Caco-2 (cell line): Measurements from ENCODE around the gene BAHD1. TPM values are rescaled to one million over a fixed set of nuclear protein-coding genes. Genes with fewer than 3 reads are reported as not detected.

ENCODE experiments used
- BruUV-seq: library from RNA; stranded (reverse); fragments of 400-500 nt; replicated peaks from 2 replicates; lab custom pipeline; 2021; lab: Mats Ljungman, UMichigan
- CTCF ChIA-PET: fragments of 300-600 bp; sonication (Branson Sonifier 250); formaldehyde crosslinking; loops from one replicate; lab custom pipeline; 2022; ENCODE audit warnings: antibody characterized with exemption; lab: Charles Lee
- POLR2A ChIA-PET: fragments of 300-600 bp; sonication (Branson Sonifier 250); formaldehyde crosslinking; loops from one replicate; lab custom pipeline; 2022; ENCODE audit warnings: antibody characterized with exemption; lab: Charles Lee
- DNase-seq, 2 experiments: peaks; one replicate each; pipeline versions ENCODE4 v3.0.0 to v3.0.0-alpha.2; 2020 to 2022
- H3K27me3 ChIP-seq: replicated peaks from 2 replicates; pipeline ENCODE4 v1.6.0; 2011; ENCODE audit warnings: low read length; ENCODE audit not compliant: control insufficient read depth, insufficient read depth
- H3K36me3 ChIP-seq: 2 replicates; pipeline ENCODE4 v1.5.1; 2011; ENCODE audit warnings: low read length; ENCODE audit not compliant: control insufficient read depth, insufficient read depth
- H3K4me1 ChIP-seq: fragments of 250-450 bp; sonication (Bioruptor Pico); 2 replicates; pipeline ENCODE4 v1.5.1; 2020; ENCODE audit warnings: mild to moderate bottlenecking
- H3K4me3 ChIP-seq: 2 replicates; pipeline ENCODE4 v1.5.1; 2011; ENCODE audit warnings: low read depth, mild to moderate bottlenecking, control low read depth, low read length
- H3K9me3 ChIP-seq: fragments of 250-450 bp; sonication (Bioruptor Pico); 2 replicates; pipeline ENCODE4 v1.5.1; 2020; ENCODE audit warnings: mild to moderate bottlenecking, moderate library complexity
- H3K27ac Mint-ChIP-seq: one replicate; pipeline ENCODE4 v1.8.0; 2022; ENCODE audit warnings: mixed read lengths; ENCODE audit not compliant: unreplicated experiment
- H3K27me3 Mint-ChIP-seq: one replicate; pipeline ENCODE4 v1.8.0; 2022; ENCODE audit warnings: mixed read lengths; ENCODE audit not compliant: insufficient read depth, unreplicated experiment
- H3K36me3 Mint-ChIP-seq: one replicate; pipeline ENCODE4 v1.8.0; 2022; ENCODE audit warnings: mild to moderate bottlenecking, mixed read lengths; ENCODE audit not compliant: insufficient read depth, unreplicated experiment
- H3K4me1 Mint-ChIP-seq: one replicate; pipeline ENCODE4 v1.8.0; 2022; ENCODE audit warnings: low read depth, mixed read lengths; ENCODE audit not compliant: unreplicated experiment
- H3K4me3 Mint-ChIP-seq: one replicate; pipeline ENCODE4 v1.8.0; 2022; ENCODE audit warnings: mild to moderate bottlenecking, moderate library complexity, mixed read lengths; ENCODE audit not compliant: unreplicated experiment
- H3K9me3 Mint-ChIP-seq: one replicate; pipeline ENCODE4 v1.8.0; 2022; ENCODE audit warnings: mixed read lengths; ENCODE audit not compliant: unreplicated experiment
- intact Hi-C: fragments of 100-400 bp; cut with micrococcal nuclease; formaldehyde crosslinking; loops from one replicate; pipeline ENCODE4 v1.10.0; 2022; ENCODE audit not compliant: unreplicated experiment
- total RNA-seq: library from RNA; stranded (reverse); gene quantifications from 2 replicates; pipeline ENCODE4 v1.2.3, GENCODE V29; 2022
- TF ChIP-seq, protein P1 (sequence below), 2 experiments: fragments of 200-600 bp in 1 of 2; IDR thresholded peaks; 1 replicate in 1 of 2; 2 replicates in 1 of 2; pipeline versions ENCODE4 v1.5.1 to v1.8.0; 2011 to 2022; ENCODE audit warnings: antibody characterized with exemption in 1 of 2, control low read depth in 1 of 2, inconsistent platforms in 1 of 2, low read depth in 1 of 2, low read length in 1 of 2, mild to moderate bottlenecking in 1 of 2, moderate library complexity in 1 of 2; ENCODE audit not compliant: insufficient read depth in 1 of 2, severe bottlenecking in 1 of 2, unreplicated experiment in 1 of 2

The BAHD1 gene
- total RNA-seq, 1 experiment from 2014 or later: 28.1 TPM

DNA sequence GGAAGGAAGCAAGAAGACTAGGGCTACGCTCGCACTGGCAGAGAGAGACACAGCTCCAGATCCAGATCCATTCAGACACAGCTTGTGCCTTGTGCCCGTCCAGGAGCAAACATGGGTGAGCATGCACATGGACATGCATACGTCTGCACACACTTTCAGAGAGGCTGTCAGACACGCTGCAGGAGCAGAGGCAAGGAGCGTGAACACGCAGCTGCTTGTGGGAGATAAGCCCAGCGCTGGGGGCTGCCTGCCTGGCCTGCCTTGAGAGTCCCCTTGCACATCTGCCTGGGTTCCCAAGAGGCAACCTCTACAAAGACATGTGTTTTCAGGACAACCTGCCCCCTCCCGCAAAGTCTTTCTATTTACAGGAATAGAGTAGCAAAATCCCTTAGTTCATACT lies 13.6 kb upstream of the BAHD1 start:
- Mint-ChIP-seq H3K4me3 (no peak overlapping the region), H3K27me3 (no peaks in the 10 kb centered on the region), H3K9me3 (no peaks in the 10 kb centered on the region), H3K36me3 (peaks cover 6% of the 10 kb centered on the region), H3K27ac (no peak overlapping the region), H3K4me1 (peaks cover 10% of the 10 kb centered on the region)
- Histone ChIP-seq H3K4me3 (no peak overlapping the region), H3K27me3 (no peaks in the 10 kb centered on the region), H3K4me1 (peaks cover 8% of the 10 kb centered on the region; the same call in 1 of the 2 replicates), H3K36me3 (no peaks in the 10 kb centered on the region), H3K9me3 (no peaks in the 10 kb centered on the region)
- CTCF ChIA-PET: no interaction called here
- TF ChIP-seq, protein P1, sequence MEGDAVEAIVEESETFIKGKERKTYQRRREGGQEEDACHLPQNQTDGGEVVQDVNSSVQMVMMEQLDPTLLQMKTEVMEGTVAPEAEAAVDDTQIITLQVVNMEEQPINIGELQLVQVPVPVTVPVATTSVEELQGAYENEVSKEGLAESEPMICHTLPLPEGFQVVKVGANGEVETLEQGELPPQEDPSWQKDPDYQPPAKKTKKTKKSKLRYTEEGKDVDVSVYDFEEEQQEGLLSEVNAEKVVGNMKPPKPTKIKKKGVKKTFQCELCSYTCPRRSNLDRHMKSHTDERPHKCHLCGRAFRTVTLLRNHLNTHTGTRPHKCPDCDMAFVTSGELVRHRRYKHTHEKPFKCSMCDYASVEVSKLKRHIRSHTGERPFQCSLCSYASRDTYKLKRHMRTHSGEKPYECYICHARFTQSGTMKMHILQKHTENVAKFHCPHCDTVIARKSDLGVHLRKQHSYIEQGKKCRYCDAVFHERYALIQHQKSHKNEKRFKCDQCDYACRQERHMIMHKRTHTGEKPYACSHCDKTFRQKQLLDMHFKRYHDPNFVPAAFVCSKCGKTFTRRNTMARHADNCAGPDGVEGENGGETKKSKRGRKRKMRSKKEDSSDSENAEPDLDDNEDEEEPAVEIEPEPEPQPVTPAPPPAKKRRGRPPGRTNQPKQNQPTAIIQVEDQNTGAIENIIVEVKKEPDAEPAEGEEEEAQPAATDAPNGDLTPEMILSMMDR (IDR thresholded peaks at IDR 0.05; ENCODE audit: insufficient read depth in 1 of 2, low read depth in 1 of 2, low read length in 1 of 2, severe bottlenecking in 1 of 2, unreplicated experiment in 1 of 2): no peak
- intact Hi-C loops: no loop called here
- no TSS peak for BruUV-seq
- no peak for DNase-seq
- POLR2A ChIA-PET: no interaction called here

DNA sequence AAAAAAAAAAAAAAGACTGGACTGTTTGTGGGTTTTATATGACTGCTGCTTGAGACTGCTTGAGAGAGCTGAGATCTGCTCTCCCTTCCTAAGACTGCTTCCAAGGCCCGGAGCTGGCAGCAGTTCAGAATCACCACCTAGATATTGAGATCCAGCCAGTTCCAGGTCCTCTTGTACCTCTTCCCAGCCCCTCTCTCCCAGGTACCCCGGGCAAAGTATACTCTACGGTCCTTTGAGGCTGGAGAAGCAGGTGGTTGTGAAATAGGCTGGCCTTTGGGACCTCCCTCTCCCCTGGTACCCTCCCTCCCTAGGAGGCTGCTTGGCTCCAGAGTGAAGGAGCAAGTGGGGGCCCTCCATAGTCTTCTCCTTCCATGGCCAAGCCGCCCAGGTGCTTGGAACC lies 12.6 kb upstream of the BAHD1 start:
- TF ChIP-seq, protein P1 (IDR thresholded peaks at IDR 0.05; ENCODE audit: insufficient read depth in 1 of 2, low read depth in 1 of 2, low read length in 1 of 2, severe bottlenecking in 1 of 2, unreplicated experiment in 1 of 2): no peak
- H3K4me3 ChIP-seq: no peak overlapping the region
- no TSS peak for BruUV-seq
- peaks cover 8% of the 10 kb centered on the region; the same call in 1 of the 2 replicates for H3K4me1 ChIP-seq
- Mint-ChIP-seq H3K4me3 (no peak overlapping the region), H3K4me1 (peaks cover 10% of the 10 kb centered on the region), H3K27me3 (no peaks in the 10 kb centered on the region), H3K9me3 (no peaks in the 10 kb centered on the region), H3K36me3 (peaks cover 6% of the 10 kb centered on the region), H3K27ac (no peak overlapping the region)
- H3K27me3 ChIP-seq: no peaks in the 10 kb centered on the region
- DNase-seq: no peak
- no peaks in the 10 kb centered on the region for H3K36me3 ChIP-seq
- H3K9me3 ChIP-seq: no peaks in the 10 kb centered on the region
- intact Hi-C loops: no loop called here
- CTCF ChIA-PET: no interaction called here
- POLR2A ChIA-PET: no interaction called here

DNA sequence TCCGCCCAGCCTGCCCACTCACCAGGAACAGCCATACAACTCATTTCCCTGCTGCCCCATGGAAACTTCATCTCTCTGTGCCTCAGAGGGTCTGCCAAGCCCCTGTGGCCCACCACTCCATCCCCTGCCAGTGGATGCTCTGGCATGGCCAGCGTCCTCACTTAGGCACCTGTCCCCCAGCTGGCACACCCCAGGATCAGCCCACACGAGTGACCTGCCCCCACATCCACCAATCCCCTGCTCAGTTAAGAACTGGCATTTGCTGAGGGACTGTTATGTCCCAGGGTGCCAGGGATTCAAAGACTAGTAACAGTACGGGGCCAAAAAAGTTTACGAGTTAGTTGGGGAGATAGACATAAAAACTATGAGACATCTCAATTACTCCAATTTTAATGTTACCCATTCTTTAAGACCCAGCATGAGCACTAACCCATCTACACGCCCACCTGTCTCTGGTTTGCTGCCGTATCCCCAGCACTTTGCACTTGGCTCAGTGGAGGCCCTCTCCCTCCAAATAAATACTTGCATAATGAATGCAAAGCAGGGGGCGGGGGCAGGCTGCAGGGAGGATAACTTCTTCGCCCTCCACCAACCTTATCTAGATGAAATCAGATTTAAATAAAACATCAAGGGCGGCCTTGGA lies 11.6 kb upstream of the BAHD1 start:
- no TSS peak for BruUV-seq
- Mint-ChIP-seq H3K27me3 (no peaks in the 10 kb centered on the region), H3K36me3 (peaks cover 6% of the 10 kb centered on the region), H3K4me3 (no peak overlapping the region), H3K27ac (no peak overlapping the region), H3K4me1 (peaks cover 10% of the 10 kb centered on the region), H3K9me3 (no peaks in the 10 kb centered on the region)
- intact Hi-C loops: no loop called here
- ChIA-PET CTCF (no interaction called here), POLR2A (no interaction called here)
- TF ChIP-seq, protein P1 (IDR thresholded peaks at IDR 0.05; ENCODE audit: insufficient read depth in 1 of 2, low read depth in 1 of 2, low read length in 1 of 2, severe bottlenecking in 1 of 2, unreplicated experiment in 1 of 2): no peak
- no peaks in the 10 kb centered on the region for H3K9me3 ChIP-seq
- no peak overlapping the region for H3K4me3 ChIP-seq
- no peaks in the 10 kb centered on the region for H3K27me3 ChIP-seq
- no peaks in the 10 kb centered on the region for H3K36me3 ChIP-seq
- no peak for DNase-seq
- peaks cover 8% of the 10 kb centered on the region; the same call in 1 of the 2 replicates for H3K4me1 ChIP-seq
